ENCODE measurements around the gene DNAJC5G. TPM values are rescaled to one million over a fixed set of nuclear protein-coding genes. Genes with fewer than 3 reads are reported as not detected.

DNAJC5G gene
- total RNA-seq, 1 experiment from 2014 or later: not detected

GRCh38 chr2:27236136-27236535 lies 39.1 kb upstream of the DNAJC5G start:
- Histone ChIP-seq H4K20me1 (ENCODE audit: low read length) (no peaks in the 10 kb centered on the region), H3K36me3 (ENCODE audit: low read depth, low read length) (peaks cover 85% of the 10 kb centered on the region), H3F3A (ENCODE audit: low read length, unreplicated experiment) (no peaks in the 10 kb centered on the region), H3K4me2 (ENCODE audit: low read length) (no peak overlapping the region), H3K79me2 (ENCODE audit: low read length) (no peaks in the 10 kb centered on the region), H3K4me1 (ENCODE audit: insufficient read depth, low read length) (no peaks in the 10 kb centered on the region), H3K9ac (ENCODE audit: low read length) (no peak overlapping the region), H3K27me3 (ENCODE audit: low read length) (no peaks in the 10 kb centered on the region), H2AFZ (ENCODE audit: low read length) (no peak overlapping the region), H3K9me2 (replicated peaks; ENCODE audit: low read length) (no peaks in the 10 kb centered on the region), H3K27ac (ENCODE audit: low read length) (no peak overlapping the region), H3K4me3 (ENCODE audit: low read length) (no peak overlapping the region), H3K9me3 (ENCODE audit: low read length) (no peaks in the 10 kb centered on the region)
- intact Hi-C loops (cut with micrococcal nuclease): no loop called here
- DNase-seq (no peak), ATAC-seq (no peak)
- POLR2A ChIA-PET (ENCODE audit: unreplicated experiment): no interaction called here
- TF ChIP-seq, protein P1, sequence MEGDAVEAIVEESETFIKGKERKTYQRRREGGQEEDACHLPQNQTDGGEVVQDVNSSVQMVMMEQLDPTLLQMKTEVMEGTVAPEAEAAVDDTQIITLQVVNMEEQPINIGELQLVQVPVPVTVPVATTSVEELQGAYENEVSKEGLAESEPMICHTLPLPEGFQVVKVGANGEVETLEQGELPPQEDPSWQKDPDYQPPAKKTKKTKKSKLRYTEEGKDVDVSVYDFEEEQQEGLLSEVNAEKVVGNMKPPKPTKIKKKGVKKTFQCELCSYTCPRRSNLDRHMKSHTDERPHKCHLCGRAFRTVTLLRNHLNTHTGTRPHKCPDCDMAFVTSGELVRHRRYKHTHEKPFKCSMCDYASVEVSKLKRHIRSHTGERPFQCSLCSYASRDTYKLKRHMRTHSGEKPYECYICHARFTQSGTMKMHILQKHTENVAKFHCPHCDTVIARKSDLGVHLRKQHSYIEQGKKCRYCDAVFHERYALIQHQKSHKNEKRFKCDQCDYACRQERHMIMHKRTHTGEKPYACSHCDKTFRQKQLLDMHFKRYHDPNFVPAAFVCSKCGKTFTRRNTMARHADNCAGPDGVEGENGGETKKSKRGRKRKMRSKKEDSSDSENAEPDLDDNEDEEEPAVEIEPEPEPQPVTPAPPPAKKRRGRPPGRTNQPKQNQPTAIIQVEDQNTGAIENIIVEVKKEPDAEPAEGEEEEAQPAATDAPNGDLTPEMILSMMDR (conservative IDR thresholded peaks at IDR 0.05; ENCODE audit: low read depth, low read length): no peak
- TF ChIP-seq EZH2phosphoT487 (IDR thresholded peaks at IDR 0.05; ENCODE audit: borderline replicate concordance, low read length) (no peak), EZH2 (IDR thresholded peaks at IDR 0.05; ENCODE audit: low read length, unreplicated experiment) (no peak)
- no TSS peak for BruUV-seq (replicated peaks)
- CTCF ChIA-PET: no interaction called here

GRCh38 chr2:27236626-27237025 lies 38.6 kb upstream of the DNAJC5G start:
- Histone ChIP-seq H3K9me3 (ENCODE audit: low read length) (no peaks in the 10 kb centered on the region), H3K27ac (ENCODE audit: low read length) (no peak overlapping the region), H3K79me2 (ENCODE audit: low read length) (no peaks in the 10 kb centered on the region), H3K4me3 (ENCODE audit: low read length) (no peak overlapping the region), H3K36me3 (ENCODE audit: low read depth, low read length) (peaks cover 85% of the 10 kb centered on the region), H2AFZ (ENCODE audit: low read length) (no peak overlapping the region), H3K4me2 (ENCODE audit: low read length) (no peak overlapping the region), H3K4me1 (ENCODE audit: insufficient read depth, low read length) (no peaks in the 10 kb centered on the region), H3K27me3 (ENCODE audit: low read length) (no peaks in the 10 kb centered on the region), H4K20me1 (ENCODE audit: low read length) (no peaks in the 10 kb centered on the region), H3K9me2 (replicated peaks; ENCODE audit: low read length) (no peaks in the 10 kb centered on the region), H3K9ac (ENCODE audit: low read length) (no peak overlapping the region), H3F3A (ENCODE audit: low read length, unreplicated experiment) (no peaks in the 10 kb centered on the region)
- intact Hi-C loops (cut with micrococcal nuclease): no loop called here
- CTCF ChIA-PET: no interaction called here
- BruUV-seq (replicated peaks): no TSS peak
- DNase-seq (no peak), ATAC-seq (no peak)
- POLR2A ChIA-PET (ENCODE audit: unreplicated experiment): no interaction called here
- TF ChIP-seq EZH2 (IDR thresholded peaks at IDR 0.05; ENCODE audit: low read length, unreplicated experiment) (no peak), EZH2phosphoT487 (IDR thresholded peaks at IDR 0.05; ENCODE audit: borderline replicate concordance, low read length) (no peak)
- TF ChIP-seq, protein P1 (conservative IDR thresholded peaks at IDR 0.05; ENCODE audit: low read depth, low read length): no peak

DNA sequence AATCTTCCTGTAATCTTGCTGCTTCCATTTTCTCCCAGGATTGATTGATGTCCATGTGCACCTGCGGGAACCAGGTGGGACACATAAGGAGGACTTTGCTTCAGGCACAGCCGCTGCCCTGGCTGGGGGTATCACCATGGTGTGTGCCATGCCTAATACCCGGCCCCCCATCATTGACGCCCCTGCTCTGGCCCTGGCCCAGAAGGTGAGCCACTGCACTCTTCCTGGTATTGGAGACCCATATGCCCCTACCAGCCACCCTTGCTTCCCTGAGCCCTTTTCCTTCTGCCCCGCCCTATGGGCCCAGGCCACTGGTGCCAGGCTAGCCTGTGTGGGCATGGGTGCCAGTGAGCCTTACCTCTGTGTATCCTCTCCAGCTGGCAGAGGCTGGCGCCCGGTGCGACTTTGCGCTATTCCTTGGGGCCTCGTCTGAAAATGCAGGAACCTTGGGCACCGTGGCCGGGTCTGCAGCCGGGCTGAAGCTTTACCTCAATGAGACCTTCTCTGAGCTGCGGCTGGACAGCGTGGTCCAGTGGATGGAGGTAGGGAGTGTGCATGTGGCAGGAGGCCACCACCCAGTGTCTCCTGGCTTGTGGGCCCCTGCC lies 37.8 kb upstream of the DNAJC5G start:
- Histone ChIP-seq H3F3A (ENCODE audit: low read length, unreplicated experiment) (no peaks in the 10 kb centered on the region), H3K9ac (ENCODE audit: low read length) (no peak overlapping the region), H3K9me3 (ENCODE audit: low read length) (no peaks in the 10 kb centered on the region), H3K4me3 (ENCODE audit: low read length) (no peak overlapping the region), H3K27ac (ENCODE audit: low read length) (no peak overlapping the region), H3K9me2 (replicated peaks; ENCODE audit: low read length) (no peaks in the 10 kb centered on the region), H3K27me3 (ENCODE audit: low read length) (no peaks in the 10 kb centered on the region), H2AFZ (ENCODE audit: low read length) (no peak overlapping the region), H4K20me1 (ENCODE audit: low read length) (no peaks in the 10 kb centered on the region), H3K36me3 (ENCODE audit: low read depth, low read length) (peaks cover 86% of the 10 kb centered on the region), H3K4me2 (ENCODE audit: low read length) (no peak overlapping the region), H3K79me2 (ENCODE audit: low read length) (no peaks in the 10 kb centered on the region), H3K4me1 (ENCODE audit: insufficient read depth, low read length) (no peaks in the 10 kb centered on the region)
- intact Hi-C loops (cut with micrococcal nuclease): no loop called here
- DNase-seq (no peak), ATAC-seq (no peak)
- CTCF ChIA-PET: no interaction called here
- no peak for TF ChIP-seq EZH2 (IDR thresholded peaks at IDR 0.05; ENCODE audit: low read length, unreplicated experiment)
- no peak for TF ChIP-seq EZH2phosphoT487 (IDR thresholded peaks at IDR 0.05; ENCODE audit: borderline replicate concordance, low read length)
- TF ChIP-seq, protein P1 (conservative IDR thresholded peaks at IDR 0.05; ENCODE audit: low read depth, low read length): no peak
- POLR2A ChIA-PET (ENCODE audit: unreplicated experiment): no interaction called here
- no TSS peak for BruUV-seq (replicated peaks)

All from PC-3 (cell line).